Measurements from ENCODE around the gene TSC22D1.

TSC22D1 gene

DNA sequence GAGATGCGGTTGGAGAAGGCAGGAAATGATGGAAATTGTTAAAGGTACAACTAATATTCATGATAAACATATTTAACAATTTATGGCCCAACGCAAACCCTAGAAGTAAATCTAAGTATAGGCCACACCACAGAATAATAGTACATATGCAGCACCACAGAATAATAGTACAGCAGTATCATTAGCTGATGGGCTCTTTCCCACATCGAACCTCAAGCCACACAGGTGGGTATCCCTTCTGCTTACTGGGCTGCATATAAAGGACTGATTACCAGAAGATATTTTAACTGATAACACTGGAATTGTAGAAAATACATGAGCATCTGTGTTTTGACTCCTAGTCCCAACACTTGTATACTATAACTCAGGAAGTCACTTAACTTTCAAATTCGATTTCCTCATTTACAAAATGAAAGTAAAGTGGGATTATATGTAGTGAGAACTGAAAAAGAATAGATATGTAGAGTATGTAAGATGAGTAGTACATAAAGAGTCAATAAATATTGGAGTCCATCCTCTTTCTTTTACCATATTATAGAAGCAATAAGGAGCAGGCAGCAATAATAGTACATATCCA is 91.5 kb downstream of the TSC22D1 start:
- TF ChIP-seq CTCF (IDR thresholded peaks at IDR 0.05; ENCODE audit: borderline replicate concordance, control extremely low read depth, extremely low read depth, insufficient read depth, missing control alignments), result no peak
- in situ Hi-C loops (cut with MboI; ENCODE audit: low sequenced_read_pairs, unreplicated experiment), result loop anchor here (10.0 kb wide), 1 partner anchor 480 kb away; no protein-coding TSS in a partner anchor
- DNase-seq (ENCODE audit: low spot score), result no peak

DNA sequence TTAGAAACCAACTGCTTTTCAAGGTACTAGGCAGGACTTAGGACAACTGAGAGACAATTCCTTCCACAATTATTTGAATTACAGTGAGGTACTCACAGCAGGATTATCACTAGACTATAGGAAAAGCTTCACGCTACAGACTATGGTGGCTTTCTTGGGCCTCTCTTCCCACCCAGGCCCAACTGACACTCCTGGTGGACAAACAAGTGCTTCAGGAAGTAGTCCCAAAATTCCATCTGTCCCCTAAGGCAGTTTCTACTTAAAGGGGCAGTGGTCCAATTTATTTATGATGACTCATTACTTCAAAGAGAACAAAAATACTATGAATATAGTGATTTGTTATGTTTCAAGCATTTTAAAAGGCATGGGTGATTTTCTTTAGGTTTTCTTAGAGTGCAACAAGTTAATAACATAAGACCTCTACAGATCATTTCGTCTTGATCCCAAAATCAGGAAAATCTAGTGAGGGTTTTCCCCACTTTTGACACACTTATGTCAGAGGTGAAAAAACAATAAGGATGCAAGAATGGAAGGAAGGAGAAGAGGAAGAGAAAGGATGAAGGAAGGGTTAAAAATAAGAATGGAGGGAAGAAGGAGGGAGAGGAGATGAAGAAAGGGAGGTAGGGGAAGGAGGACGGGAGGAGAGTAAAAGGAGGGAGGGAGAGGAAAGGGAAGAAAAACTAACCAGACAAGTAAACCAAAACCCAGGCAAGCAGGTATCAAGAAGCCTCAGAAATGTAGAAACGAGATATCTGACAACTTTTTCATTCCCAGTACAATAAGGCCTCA is 101.8 kb downstream of the TSC22D1 start:
- no peak for DNase-seq (ENCODE audit: low spot score)
- in situ Hi-C loops (cut with MboI; ENCODE audit: low sequenced_read_pairs, unreplicated experiment), result loop anchor here (10.0 to 25.0 kb wide), 2 partner anchors 570 to 813 kb away; no protein-coding TSS in a partner anchor
- TF ChIP-seq CTCF (IDR thresholded peaks at IDR 0.05; ENCODE audit: borderline replicate concordance, control extremely low read depth, extremely low read depth, insufficient read depth, missing control alignments), result no peak

DNA sequence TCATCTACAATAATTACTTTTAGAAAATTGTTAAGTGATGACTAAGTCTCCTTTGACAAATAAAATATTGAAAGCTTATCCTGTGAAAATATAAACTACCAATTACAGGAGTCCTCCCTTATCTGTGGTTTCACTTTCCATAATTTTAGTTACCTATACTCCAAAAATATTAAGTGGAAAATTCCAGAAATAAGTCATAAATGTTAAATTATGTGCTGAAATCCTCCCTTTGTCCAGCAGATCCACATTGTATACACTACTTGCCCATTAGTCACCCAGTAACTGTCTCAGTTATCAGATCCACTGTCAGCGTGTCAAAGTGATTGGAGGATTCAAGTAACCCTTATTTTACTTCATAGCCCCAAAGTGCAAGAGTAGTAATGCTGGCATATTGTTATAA is 104.4 kb downstream of the TSC22D1 start:
- no peak for TF ChIP-seq CTCF (IDR thresholded peaks at IDR 0.05; ENCODE audit: borderline replicate concordance, control extremely low read depth, extremely low read depth, insufficient read depth, missing control alignments)
- no peak for DNase-seq (ENCODE audit: low spot score)
- in situ Hi-C loops (cut with MboI; ENCODE audit: low sequenced_read_pairs, unreplicated experiment), result loop anchor here (10.0 to 25.0 kb wide), 2 partner anchors 567 to 816 kb away; no protein-coding TSS in a partner anchor

GRCh38 chr13:44470638-44471562 is 105.2 kb downstream of the TSC22D1 start:
- in situ Hi-C loops (cut with MboI; ENCODE audit: low sequenced_read_pairs, unreplicated experiment), result loop anchor here (10.0 to 25.0 kb wide), 2 partner anchors 566 to 816 kb away; no protein-coding TSS in a partner anchor
- no peak for DNase-seq (ENCODE audit: low spot score)
- peak; percentile 43 for TF ChIP-seq CTCF (IDR thresholded peaks at IDR 0.05; ENCODE audit: borderline replicate concordance, control extremely low read depth, extremely low read depth, insufficient read depth, missing control alignments)

DNA sequence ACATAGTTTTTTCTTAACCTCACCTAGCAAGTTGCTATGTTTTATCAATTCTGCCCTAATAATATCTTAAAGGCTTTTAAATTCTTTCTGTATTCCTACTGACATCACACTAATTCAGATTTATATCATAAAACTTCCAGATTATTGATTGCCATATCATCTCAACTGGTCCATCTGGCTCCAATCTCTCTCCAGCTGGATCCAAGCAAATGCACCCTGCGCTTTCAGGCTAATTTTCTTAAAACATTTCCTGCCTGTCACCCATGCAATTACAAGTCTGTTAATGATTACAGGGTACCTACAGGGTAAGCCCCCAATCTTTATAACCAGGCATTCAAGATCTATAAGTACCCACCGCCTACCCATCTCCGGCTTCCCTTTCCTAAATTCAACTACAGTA is 107.3 kb downstream of the TSC22D1 start:
- in situ Hi-C loops (cut with MboI; ENCODE audit: low sequenced_read_pairs, unreplicated experiment), result loop anchor here (25.0 kb wide), 1 partner anchor 818 kb away; no protein-coding TSS in a partner anchor
- DNase-seq (ENCODE audit: low spot score), result no peak
- no peak for TF ChIP-seq CTCF (IDR thresholded peaks at IDR 0.05; ENCODE audit: borderline replicate concordance, control extremely low read depth, extremely low read depth, insufficient read depth, missing control alignments)

GRCh38 chr13:44465318-44465717 is 110.8 kb downstream of the TSC22D1 start:
- in situ Hi-C loops (cut with MboI; ENCODE audit: low sequenced_read_pairs, unreplicated experiment), result loop anchor here (25.0 kb wide), 1 partner anchor 822 kb away; no protein-coding TSS in a partner anchor
- DNase-seq (ENCODE audit: low spot score), result no peak
- TF ChIP-seq CTCF (IDR thresholded peaks at IDR 0.05; ENCODE audit: borderline replicate concordance, control extremely low read depth, extremely low read depth, insufficient read depth, missing control alignments), result no peak

All from GM13976 (cell line).